ENCODE results near the gene ICAM1. TPM values are rescaled to one million over a fixed set of nuclear protein-coding genes. Genes with fewer than 3 reads are reported as not detected.

ICAM1 gene
- polyA plus RNA-seq, 1 donor (not counting 4 experiments of a cell fraction or from before 2014, with no cell fraction given), result 0.30 TPM

- H3K9ac ChIP-seq (ENCODE audit: control insufficient read depth, extremely low read depth, insufficient read depth, low read length), result no peak overlapping the region
- no peaks in the 10 kb centered on the region for H3K9me1 ChIP-seq (ENCODE audit: control insufficient read depth, extremely low read depth, insufficient read depth, low read length)
- no peak overlapping the region for H2AFZ ChIP-seq (ENCODE audit: control insufficient read depth, low read length)
- no peak overlapping the region for H3K27ac ChIP-seq (ENCODE audit: control insufficient read depth, insufficient read depth, low read length)
- peaks cover 84% of the 10 kb centered on the region for H3K27me3 ChIP-seq (ENCODE audit: control insufficient read depth, extremely low read depth, insufficient read depth, low read length)
- no peaks in the 10 kb centered on the region for H3K36me3 ChIP-seq (ENCODE audit: control insufficient read depth in 2 of 2, extremely low read depth in 1 of 2, insufficient read depth in 2 of 2, low read length in 2 of 2)
- peaks cover 24% of the 10 kb centered on the region for H3K4me1 ChIP-seq (ENCODE audit: control insufficient read depth, extremely low read depth, insufficient read depth, low read length)
- dilution Hi-C loops (cut with MboI; ENCODE audit: extremely low pct_ligation_motif_present, low sequenced_read_pairs), result no loop called here
- peak overlapping the region; percentile 90 for H3K4me2 ChIP-seq (ENCODE audit: control insufficient read depth, extremely low read depth, insufficient read depth, low read depth, low read length)
- DNase-seq (ENCODE audit: low read depth, low spot score) (no peak), FAIRE-seq (no peak)
- H3K9me3 ChIP-seq (ENCODE audit: control insufficient read depth, low read depth, low read length), result no peaks in the 10 kb centered on the region
- H3K79me2 ChIP-seq (ENCODE audit: control insufficient read depth, insufficient read depth, low read length), result no peaks in the 10 kb centered on the region
- H3K4me3 ChIP-seq (ENCODE audit: control insufficient read depth in 2 of 3, extremely low read depth in 1 of 3, insufficient read depth in 2 of 3, low read depth in 1 of 3, low read length in 3 of 3), result peak overlapping the region in 2 of 3 experiments; percentile 57 to 66
- no peaks in the 10 kb centered on the region for H4K20me1 ChIP-seq (ENCODE audit: control insufficient read depth, extremely low read depth, insufficient read depth, low read length)
- peak; percentile 60 for TF ChIP-seq EZH2 (IDR thresholded peaks at IDR 0.05; ENCODE audit: low read length)
- TF ChIP-seq, protein P1, sequence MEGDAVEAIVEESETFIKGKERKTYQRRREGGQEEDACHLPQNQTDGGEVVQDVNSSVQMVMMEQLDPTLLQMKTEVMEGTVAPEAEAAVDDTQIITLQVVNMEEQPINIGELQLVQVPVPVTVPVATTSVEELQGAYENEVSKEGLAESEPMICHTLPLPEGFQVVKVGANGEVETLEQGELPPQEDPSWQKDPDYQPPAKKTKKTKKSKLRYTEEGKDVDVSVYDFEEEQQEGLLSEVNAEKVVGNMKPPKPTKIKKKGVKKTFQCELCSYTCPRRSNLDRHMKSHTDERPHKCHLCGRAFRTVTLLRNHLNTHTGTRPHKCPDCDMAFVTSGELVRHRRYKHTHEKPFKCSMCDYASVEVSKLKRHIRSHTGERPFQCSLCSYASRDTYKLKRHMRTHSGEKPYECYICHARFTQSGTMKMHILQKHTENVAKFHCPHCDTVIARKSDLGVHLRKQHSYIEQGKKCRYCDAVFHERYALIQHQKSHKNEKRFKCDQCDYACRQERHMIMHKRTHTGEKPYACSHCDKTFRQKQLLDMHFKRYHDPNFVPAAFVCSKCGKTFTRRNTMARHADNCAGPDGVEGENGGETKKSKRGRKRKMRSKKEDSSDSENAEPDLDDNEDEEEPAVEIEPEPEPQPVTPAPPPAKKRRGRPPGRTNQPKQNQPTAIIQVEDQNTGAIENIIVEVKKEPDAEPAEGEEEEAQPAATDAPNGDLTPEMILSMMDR (optimal IDR thresholded peaks at IDR 0.05 in 1 of 3, IDR thresholded peaks at IDR 0.05 in 1 of 3, conservative IDR thresholded peaks at IDR 0.05 in 1 of 3; ENCODE audit: extremely low read depth in 1 of 3, insufficient read depth in 2 of 3, low read length in 3 of 3), result no peak
Measured at GRCh38 chr19:10292789-10293636, 22.1 kb downstream of the ICAM1 start.

GRCh38 chr19:10293637-10294367 lies 22.9 kb downstream of the ICAM1 start:
- H3K27me3 ChIP-seq (ENCODE audit: control insufficient read depth, extremely low read depth, insufficient read depth, low read length), result peaks cover 77% of the 10 kb centered on the region

More at GRCh38 chr19:10293637-10294367, 22.9 kb downstream of the ICAM1 start:
- H3K4me2 ChIP-seq (ENCODE audit: control insufficient read depth, extremely low read depth, insufficient read depth, low read depth, low read length), result no peak overlapping the region
- H3K4me3 ChIP-seq (ENCODE audit: control insufficient read depth in 2 of 3, extremely low read depth in 1 of 3, insufficient read depth in 2 of 3, low read depth in 1 of 3, low read length in 3 of 3), result no peak overlapping the region
- no peaks in the 10 kb centered on the region for H3K9me3 ChIP-seq (ENCODE audit: control insufficient read depth, low read depth, low read length)
- H2AFZ ChIP-seq (ENCODE audit: control insufficient read depth, low read length), result no peak overlapping the region
- no peaks in the 10 kb centered on the region for H3K79me2 ChIP-seq (ENCODE audit: control insufficient read depth, insufficient read depth, low read length)
- FAIRE-seq (no peak), DNase-seq (ENCODE audit: low read depth, low spot score) (no peak)
- H3K9me1 ChIP-seq (ENCODE audit: control insufficient read depth, extremely low read depth, insufficient read depth, low read length), result no peaks in the 10 kb centered on the region
- peaks cover 22% of the 10 kb centered on the region for H3K4me1 ChIP-seq (ENCODE audit: control insufficient read depth, extremely low read depth, insufficient read depth, low read length)
- H3K36me3 ChIP-seq (ENCODE audit: control insufficient read depth in 2 of 2, extremely low read depth in 1 of 2, insufficient read depth in 2 of 2, low read length in 2 of 2), result no peaks in the 10 kb centered on the region
- no peak overlapping the region for H3K27ac ChIP-seq (ENCODE audit: control insufficient read depth, insufficient read depth, low read length)
- H3K9ac ChIP-seq (ENCODE audit: control insufficient read depth, extremely low read depth, insufficient read depth, low read length), result no peak overlapping the region
- TF ChIP-seq, protein P1 (optimal IDR thresholded peaks at IDR 0.05 in 1 of 3, IDR thresholded peaks at IDR 0.05 in 1 of 3, conservative IDR thresholded peaks at IDR 0.05 in 1 of 3; ENCODE audit: extremely low read depth in 1 of 3, insufficient read depth in 2 of 3, low read length in 3 of 3), result no peak
- dilution Hi-C loops (cut with MboI; ENCODE audit: extremely low pct_ligation_motif_present, low sequenced_read_pairs), result no loop called here
- no peaks in the 10 kb centered on the region for H4K20me1 ChIP-seq (ENCODE audit: control insufficient read depth, extremely low read depth, insufficient read depth, low read length)
